HCT116 (cell line): ENCODE data around the gene COPS2.

Experiments
- CEBPB ChIP-seq: IDR thresholded peaks from 2 replicates; pipeline ENCODE4 v1.6.1; 2012; ENCODE audit warnings: low read depth
- EZH2 ChIP-seq: fragments of 200-600 bp; sonication (generic); IDR thresholded peaks from 2 replicates; pipeline ENCODE4 v1.6.1; 2017; ENCODE audit warnings: antibody characterized with exemption, mixed run types
- JUND ChIP-seq: IDR thresholded peaks from 2 replicates; pipeline ENCODE4 v1.6.1; 2012
- POLR2A ChIP-seq: IDR thresholded peaks from 2 replicates; pipeline ENCODE4 v1.7.0; 2011; ENCODE audit warnings: borderline replicate concordance; ENCODE audit not compliant: insufficient read depth, insufficient read length; ENCODE audit errors: extremely low read depth
- POLR2AphosphoS5 ChIP-seq: IDR thresholded peaks from 2 replicates; pipeline ENCODE4 v1.6.1; 2011; ENCODE audit warnings: mild to moderate bottlenecking, low read depth, low read length, moderate library complexity
- RAD21 ChIP-seq: IDR thresholded peaks from 2 replicates; pipeline ENCODE4 v1.6.1; 2012; ENCODE audit warnings: low read depth, mild to moderate bottlenecking
- TF ChIP-seq, protein P1 (sequence below), 3 experiments: fragments of 200-600 bp in 1 of 3; sonication (generic) in 1 of 3; IDR thresholded peaks in 2 of 3; conservative IDR thresholded peaks in 1 of 3; 2 replicates each; pipeline ENCODE4 v1.5.1; 2012 to 2017; ENCODE audit warnings: low read depth in 2 of 3, low read length in 2 of 3, antibody characterized with exemption in 1 of 3, borderline replicate concordance in 1 of 3, control low read depth in 1 of 3, mild to moderate bottlenecking in 1 of 3, mixed read lengths in 1 of 3, mixed run types in 1 of 3, moderate library complexity in 1 of 3; ENCODE audit not compliant: insufficient read depth in 1 of 3
- TF ChIP-seq, protein P2 (sequence below): IDR thresholded peaks from 2 replicates; pipeline ENCODE4 v1.6.1; 2012; ENCODE audit warnings: low read depth
- TF ChIP-seq, protein P3 (sequence below): IDR thresholded peaks from 2 replicates; pipeline ENCODE4 v1.6.1; 2012
- TF ChIP-seq, protein P4 (sequence below): IDR thresholded peaks from 2 replicates; pipeline ENCODE4 v1.6.1; 2012

DNA sequence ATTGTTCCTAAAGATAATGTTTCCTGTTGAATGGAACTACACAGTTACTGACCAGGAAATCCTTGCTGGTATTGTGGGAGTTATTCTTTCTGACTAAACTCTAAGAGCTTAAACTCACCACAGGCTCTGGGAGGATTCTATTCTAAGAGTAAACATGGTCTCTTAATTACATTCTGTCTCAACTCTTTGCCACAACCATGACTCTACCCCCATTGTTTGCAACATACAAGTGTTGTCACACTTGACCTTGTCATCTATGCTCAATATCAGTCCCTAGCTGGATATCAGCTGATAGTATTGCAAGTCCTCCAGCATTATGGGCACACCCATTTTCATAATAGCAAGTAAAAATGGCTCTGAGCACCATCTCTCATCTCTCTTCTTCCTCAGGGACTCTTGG lies 79.5 kb downstream of the COPS2 start:
- TF ChIP-seq, protein P1, sequence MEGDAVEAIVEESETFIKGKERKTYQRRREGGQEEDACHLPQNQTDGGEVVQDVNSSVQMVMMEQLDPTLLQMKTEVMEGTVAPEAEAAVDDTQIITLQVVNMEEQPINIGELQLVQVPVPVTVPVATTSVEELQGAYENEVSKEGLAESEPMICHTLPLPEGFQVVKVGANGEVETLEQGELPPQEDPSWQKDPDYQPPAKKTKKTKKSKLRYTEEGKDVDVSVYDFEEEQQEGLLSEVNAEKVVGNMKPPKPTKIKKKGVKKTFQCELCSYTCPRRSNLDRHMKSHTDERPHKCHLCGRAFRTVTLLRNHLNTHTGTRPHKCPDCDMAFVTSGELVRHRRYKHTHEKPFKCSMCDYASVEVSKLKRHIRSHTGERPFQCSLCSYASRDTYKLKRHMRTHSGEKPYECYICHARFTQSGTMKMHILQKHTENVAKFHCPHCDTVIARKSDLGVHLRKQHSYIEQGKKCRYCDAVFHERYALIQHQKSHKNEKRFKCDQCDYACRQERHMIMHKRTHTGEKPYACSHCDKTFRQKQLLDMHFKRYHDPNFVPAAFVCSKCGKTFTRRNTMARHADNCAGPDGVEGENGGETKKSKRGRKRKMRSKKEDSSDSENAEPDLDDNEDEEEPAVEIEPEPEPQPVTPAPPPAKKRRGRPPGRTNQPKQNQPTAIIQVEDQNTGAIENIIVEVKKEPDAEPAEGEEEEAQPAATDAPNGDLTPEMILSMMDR (IDR thresholded peaks at IDR 0.05 in 2 of 3, conservative IDR thresholded peaks at IDR 0.05 in 1 of 3; ENCODE audit: borderline replicate concordance in 1 of 3, insufficient read depth in 1 of 3, low read depth in 2 of 3, low read length in 2 of 3), result no peak
- TF ChIP-seq POLR2AphosphoS5 (no peak), JUND (no peak), POLR2A (no peak), CEBPB (no peak), RAD21 (no peak), EZH2 (no peak)
- TF ChIP-seq, protein P2, sequence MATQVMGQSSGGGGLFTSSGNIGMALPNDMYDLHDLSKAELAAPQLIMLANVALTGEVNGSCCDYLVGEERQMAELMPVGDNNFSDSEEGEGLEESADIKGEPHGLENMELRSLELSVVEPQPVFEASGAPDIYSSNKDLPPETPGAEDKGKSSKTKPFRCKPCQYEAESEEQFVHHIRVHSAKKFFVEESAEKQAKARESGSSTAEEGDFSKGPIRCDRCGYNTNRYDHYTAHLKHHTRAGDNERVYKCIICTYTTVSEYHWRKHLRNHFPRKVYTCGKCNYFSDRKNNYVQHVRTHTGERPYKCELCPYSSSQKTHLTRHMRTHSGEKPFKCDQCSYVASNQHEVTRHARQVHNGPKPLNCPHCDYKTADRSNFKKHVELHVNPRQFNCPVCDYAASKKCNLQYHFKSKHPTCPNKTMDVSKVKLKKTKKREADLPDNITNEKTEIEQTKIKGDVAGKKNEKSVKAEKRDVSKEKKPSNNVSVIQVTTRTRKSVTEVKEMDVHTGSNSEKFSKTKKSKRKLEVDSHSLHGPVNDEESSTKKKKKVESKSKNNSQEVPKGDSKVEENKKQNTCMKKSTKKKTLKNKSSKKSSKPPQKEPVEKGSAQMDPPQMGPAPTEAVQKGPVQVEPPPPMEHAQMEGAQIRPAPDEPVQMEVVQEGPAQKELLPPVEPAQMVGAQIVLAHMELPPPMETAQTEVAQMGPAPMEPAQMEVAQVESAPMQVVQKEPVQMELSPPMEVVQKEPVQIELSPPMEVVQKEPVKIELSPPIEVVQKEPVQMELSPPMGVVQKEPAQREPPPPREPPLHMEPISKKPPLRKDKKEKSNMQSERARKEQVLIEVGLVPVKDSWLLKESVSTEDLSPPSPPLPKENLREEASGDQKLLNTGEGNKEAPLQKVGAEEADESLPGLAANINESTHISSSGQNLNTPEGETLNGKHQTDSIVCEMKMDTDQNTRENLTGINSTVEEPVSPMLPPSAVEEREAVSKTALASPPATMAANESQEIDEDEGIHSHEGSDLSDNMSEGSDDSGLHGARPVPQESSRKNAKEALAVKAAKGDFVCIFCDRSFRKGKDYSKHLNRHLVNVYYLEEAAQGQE, result no peak
- TF ChIP-seq, protein P3, sequence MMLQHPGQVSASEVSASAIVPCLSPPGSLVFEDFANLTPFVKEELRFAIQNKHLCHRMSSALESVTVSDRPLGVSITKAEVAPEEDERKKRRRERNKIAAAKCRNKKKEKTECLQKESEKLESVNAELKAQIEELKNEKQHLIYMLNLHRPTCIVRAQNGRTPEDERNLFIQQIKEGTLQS, result no peak
- TF ChIP-seq, protein P4, sequence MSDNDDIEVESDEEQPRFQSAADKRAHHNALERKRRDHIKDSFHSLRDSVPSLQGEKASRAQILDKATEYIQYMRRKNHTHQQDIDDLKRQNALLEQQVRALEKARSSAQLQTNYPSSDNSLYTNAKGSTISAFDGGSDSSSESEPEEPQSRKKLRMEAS, result no peak
